ENCODE measurements around the gene PPIA. TPM values are rescaled to one million over a fixed set of nuclear protein-coding genes. Genes with fewer than 3 reads are reported as not detected.

The PPIA gene
- total and polyA plus RNA-seq, 2 donors (not counting 1 experiment from before 2014, with no cell fraction given) = 807 to 1,498 TPM

DNA sequence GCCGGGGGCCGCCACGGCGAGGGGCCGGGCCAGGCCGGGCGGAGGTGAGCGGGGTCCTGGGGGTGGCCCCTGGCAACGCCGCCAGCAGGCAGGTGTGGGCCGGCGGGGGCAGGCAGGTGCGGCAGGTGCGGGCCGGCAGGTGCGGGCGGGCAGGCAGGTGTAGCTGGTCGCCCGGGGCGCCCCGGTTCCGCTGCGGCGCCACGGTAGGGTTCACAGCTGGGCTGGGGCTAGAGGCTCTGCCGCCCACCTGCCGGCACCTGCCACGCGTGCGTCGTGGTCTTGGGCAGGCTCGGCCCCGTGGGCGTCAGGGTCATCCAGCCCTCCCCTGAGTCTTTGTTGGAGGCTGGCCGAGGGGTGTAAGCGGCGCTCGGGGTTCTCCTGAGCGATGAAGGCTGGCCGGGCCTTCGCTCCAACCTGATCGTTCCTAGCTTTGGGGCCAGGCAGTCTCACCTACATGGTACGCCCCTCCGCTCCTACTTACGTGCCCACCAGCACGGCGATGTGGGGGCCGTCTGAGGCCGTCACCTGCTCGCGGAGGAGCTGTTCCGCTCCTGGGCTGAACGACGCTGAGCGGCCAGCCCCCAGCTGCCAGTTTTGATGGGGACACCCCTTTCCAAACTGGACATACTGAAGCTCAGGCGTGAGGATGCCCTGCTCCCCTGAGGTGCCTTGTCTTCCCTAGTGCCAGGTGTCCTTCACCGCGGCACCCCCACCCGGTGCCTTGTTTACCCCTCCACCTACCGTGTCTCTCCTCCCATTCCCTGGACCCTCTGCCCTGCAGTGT lies 47.3 kb upstream of the PPIA start:
- ATAC-seq (ENCODE audit: low read depth) = peak; percentile 6
- CTCF ChIA-PET = interaction anchor here (0.7 to 4.0 kb wide), 8 partner anchors 19 to 278 kb away, joined by 3 to 37 read pairs (median 8); partner anchors contain the start of genes H2AZ2 and OGDH
- Histone ChIP-seq H2AFZ (ENCODE audit: insufficient read depth, low read depth, low read length, poor library complexity, severe bottlenecking) (peak overlapping the region; percentile 36), H3K4me3 (ENCODE audit: control extremely low read depth in 1 of 5, extremely low read depth in 1 of 5, insufficient read depth in 1 of 5, low read depth in 2 of 5, low read length in 4 of 5) (peak overlapping the region; percentile 40 to 89 (median 74)), H3K9me3 (ENCODE audit: control extremely low read depth in 1 of 3, control insufficient read depth in 2 of 3, insufficient read depth in 1 of 3, low read length in 2 of 3) (no peaks in the 10 kb centered on the region), H3K9ac (ENCODE audit: low read length) (peak overlapping the region; percentile 77), H3K27me3 (replicated peaks in 1 of 4; ENCODE audit: control extremely low read depth in 1 of 4, control insufficient read depth in 3 of 4, insufficient read depth in 4 of 4, low read length in 3 of 4) (no peaks in the 10 kb centered on the region), H3K36me3 (replicated peaks in 1 of 2; ENCODE audit: control extremely low read depth in 1 of 2, control insufficient read depth in 1 of 2, extremely low read depth in 1 of 2, insufficient read depth in 2 of 2, low read length in 1 of 2) (peaks cover 0 to 15% of the 10 kb centered on the region in 2 experiments), H4K20me1 (ENCODE audit: control insufficient read depth, insufficient read depth, low read length, poor library complexity, severe bottlenecking) (peaks cover 12% of the 10 kb centered on the region), H3K4me2 (replicated peaks; ENCODE audit: low read depth, low read length, poor library complexity, severe bottlenecking) (peak overlapping the region; percentile 85), H3K4me1 (ENCODE audit: control insufficient read depth in 2 of 2, insufficient read depth in 2 of 2, low read length in 2 of 2) (peaks cover 52 to 56% of the 10 kb centered on the region in 2 donors), H3K79me2 (ENCODE audit: control insufficient read depth, insufficient read depth, low read length) (peaks cover 52% of the 10 kb centered on the region), H3K27ac (ENCODE audit: low read length in 2 of 2) (peak overlapping the region; percentile 96 to 97)
- POLR2A ChIA-PET = interaction anchor here (1.1 to 3.2 kb wide), 13 partner anchors 20 to 176 kb away, joined by 3 to 29 read pairs (median 5); partner anchors contain the start of genes DDX56, H2AZ2, OGDH and TMED4
- Mint-ChIP-seq H3K27me3 (no peaks in the 10 kb centered on the region), H3K9me3 (ENCODE audit: insufficient read depth) (no peaks in the 10 kb centered on the region), H3K27ac (peak overlapping the region; percentile 97), H3K4me3 (peak overlapping the region; percentile 88), H3K4me1 (peaks cover 52% of the 10 kb centered on the region)
- no peak for TF ChIP-seq EZH2 (IDR thresholded peaks at IDR 0.05; ENCODE audit: borderline replicate concordance, insufficient read depth, low read depth, low read length, poor library complexity, severe bottlenecking)
- TF ChIP-seq, protein P1, sequence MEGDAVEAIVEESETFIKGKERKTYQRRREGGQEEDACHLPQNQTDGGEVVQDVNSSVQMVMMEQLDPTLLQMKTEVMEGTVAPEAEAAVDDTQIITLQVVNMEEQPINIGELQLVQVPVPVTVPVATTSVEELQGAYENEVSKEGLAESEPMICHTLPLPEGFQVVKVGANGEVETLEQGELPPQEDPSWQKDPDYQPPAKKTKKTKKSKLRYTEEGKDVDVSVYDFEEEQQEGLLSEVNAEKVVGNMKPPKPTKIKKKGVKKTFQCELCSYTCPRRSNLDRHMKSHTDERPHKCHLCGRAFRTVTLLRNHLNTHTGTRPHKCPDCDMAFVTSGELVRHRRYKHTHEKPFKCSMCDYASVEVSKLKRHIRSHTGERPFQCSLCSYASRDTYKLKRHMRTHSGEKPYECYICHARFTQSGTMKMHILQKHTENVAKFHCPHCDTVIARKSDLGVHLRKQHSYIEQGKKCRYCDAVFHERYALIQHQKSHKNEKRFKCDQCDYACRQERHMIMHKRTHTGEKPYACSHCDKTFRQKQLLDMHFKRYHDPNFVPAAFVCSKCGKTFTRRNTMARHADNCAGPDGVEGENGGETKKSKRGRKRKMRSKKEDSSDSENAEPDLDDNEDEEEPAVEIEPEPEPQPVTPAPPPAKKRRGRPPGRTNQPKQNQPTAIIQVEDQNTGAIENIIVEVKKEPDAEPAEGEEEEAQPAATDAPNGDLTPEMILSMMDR (IDR thresholded peaks at IDR 0.05) = no peak
- intact Hi-C loops (cut with micrococcal nuclease) = loop anchor here (1.0 to 2.0 kb wide), 6 partner anchors 47 to 362 kb away; partner anchors contain the start of genes H2AZ2, PPIA, TBRG4 and TMED4
- peak; percentile 84 for DNase-seq
- under 1% methylated on average over 60 of the region's 60 CpGs for WGBS (ENCODE audit: insufficient coverage)

Measured in B cell (primary cell).